ENCODE data around the gene LYPD4.

- TF ChIP-seq ZNF274 (IDR thresholded peaks at IDR 0.05; ENCODE audit: low read depth, low read length) (no peak), SUZ12 (IDR thresholded peaks at IDR 0.05; ENCODE audit: extremely low read depth, insufficient read depth, insufficient read length) (no peak), YY1 (IDR thresholded peaks at IDR 0.05; ENCODE audit: insufficient read depth, insufficient read length) (no peak)
Observed at GRCh38 chr19:41837981-41838708, 6.3 kb downstream of the LYPD4 start.

Data from NT2/D1 (cell line).